Bone marrow (tissue), 2 donors: ENCODE data around the gene TAOK3.
"Not testable (repeated sequence)": the region's sequence is repeated elsewhere in the genome, so short reads cannot be mapped to it uniquely, and the experiment has no call there.

Experiments used
- DNase-seq, 2 donors: peaks; one replicate each; lab custom pipeline; 2025; lab: John Stamatoyannopoulos, UW

Gene TAOK3

GRCh38 chr12:118372541-118373495, at the start of gene TAOK3:
TAOK3 (minus strand) TSS chr12:118372907; CDS start chr12:118255567, 117,340 bp downstream.
- peak; percentile 91 to 98 for DNase-seq

GRCh38 chr12:118420673-118421072, 48.0 kb upstream of the TAOK3 start:
- no peak for DNase-seq

- DNase-seq, result no peak
Observed at GRCh38 chr12:118418385-118419057, 45.8 kb upstream of the TAOK3 start.

GRCh38 chr12:118417942-118418341, 45.2 kb upstream of the TAOK3 start:
- no peak for DNase-seq

GRCh38 chr12:118409834-118410233, 37.1 kb upstream of the TAOK3 start:
- no peak for DNase-seq

GRCh38 chr12:118408241-118408640, 35.5 kb upstream of the TAOK3 start:
- DNase-seq, result not testable (repeated sequence)

GRCh38 chr12:118404876-118405521, 32.3 kb upstream of the TAOK3 start:
- peak in 1 of 2 donors; percentile 73 for DNase-seq

GRCh38 chr12:118402251-118402650, 29.5 kb upstream of the TAOK3 start:
- no peak for DNase-seq

- no peak for DNase-seq
Observed at GRCh38 chr12:118398940-118399339, 26.2 kb upstream of the TAOK3 start.

GRCh38 chr12:118398524-118398923, 25.8 kb upstream of the TAOK3 start:
- no peak for DNase-seq

- no peak for DNase-seq
Observed at GRCh38 chr12:118397708-118398440, 25.2 kb upstream of the TAOK3 start.

- DNase-seq, result no peak
Observed at GRCh38 chr12:118391836-118392235, 19.1 kb upstream of the TAOK3 start.

GRCh38 chr12:118391424-118391823, 18.7 kb upstream of the TAOK3 start:
- DNase-seq, result no peak

GRCh38 chr12:118377884-118378470, 5.3 kb upstream of the TAOK3 start:
- peak; percentile 41 for DNase-seq

- DNase-seq, result no peak
Observed at GRCh38 chr12:118377021-118377883, 4.5 kb upstream of the TAOK3 start.

GRCh38 chr12:118376089-118377020, 3.6 kb upstream of the TAOK3 start, which contains the start of gene SUDS3:
SUDS3 (plus strand) TSS chr12:118376555; CDS start chr12:118376692, 137 bp downstream.
- peak; percentile 90 to 93 for DNase-seq

GRCh38 chr12:118375348-118375747, 2.6 kb upstream of the TAOK3 start:
- DNase-seq, result no peak

- DNase-seq, result no peak
Observed at GRCh38 chr12:118374909-118375308, 2.2 kb upstream of the TAOK3 start.

GRCh38 chr12:118374126-118374725, 1.5 kb upstream of the TAOK3 start:
- DNase-seq, result no peak
